Left kidney (tissue), 2 donors: ENCODE data around the gene HOXC4. TPM values are rescaled to one million over a fixed set of nuclear protein-coding genes. Genes with fewer than 3 reads are reported as not detected.
"Not testable (repeated sequence)": the region's sequence is repeated elsewhere in the genome, so short reads cannot be mapped to it uniquely, and the experiment has no call there.

Experiments used
- DNase-seq: peaks from one replicate; pipeline ENCODE4 v3.0.0-alpha.2; 2013
- polyA plus RNA-seq: library from polyadenylated mRNA; unstranded; fragments of 120-200 nt; gene quantifications from one replicate; pipeline ENCODE4 v1.2.1, GENCODE V29; 2013; ENCODE audit not compliant: insufficient read length

The HOXC4 gene
- polyA plus RNA-seq, 1 donor: 55.5 TPM

DNA sequence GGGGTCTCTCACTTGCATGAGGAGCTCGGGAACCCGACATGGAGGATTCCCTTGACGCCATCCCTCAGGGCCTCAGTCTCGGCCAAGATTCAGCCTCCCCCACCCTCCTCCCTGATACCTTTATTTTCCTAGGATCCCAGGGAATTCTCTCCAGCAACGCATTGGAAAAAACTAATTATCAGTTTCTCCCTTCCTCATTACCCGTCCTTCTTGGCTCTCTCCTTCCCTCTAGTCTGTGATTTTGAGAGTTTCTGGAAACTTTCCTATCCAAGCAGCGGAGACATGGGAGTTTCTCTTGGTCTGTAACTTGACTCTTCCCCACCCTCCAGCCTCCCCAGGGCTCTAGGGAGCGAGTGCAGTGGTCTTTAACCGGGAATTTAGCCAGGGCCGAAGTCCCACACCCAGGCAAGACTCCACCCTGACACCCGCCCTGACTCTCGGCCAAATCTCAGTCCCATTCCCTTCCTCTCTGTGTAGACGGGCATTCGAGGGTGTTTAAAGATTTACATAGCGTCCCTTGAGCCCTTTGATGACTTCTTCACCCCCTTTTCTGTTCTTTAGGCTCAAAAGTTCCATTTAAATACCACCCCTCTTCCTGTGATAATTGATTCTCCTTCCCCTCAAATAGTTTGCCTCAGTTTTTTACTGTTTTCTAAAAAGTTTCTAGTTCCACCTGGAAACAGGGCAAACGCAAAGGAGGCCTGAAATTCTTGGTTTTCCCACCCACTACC lies 14.1 kb upstream of the HOXC4 start:
- DNase-seq: no peak

- DNase-seq: no peak
Observed at GRCh38 chr12:54040148-54040494, 13.5 kb upstream of the HOXC4 start.

DNA sequence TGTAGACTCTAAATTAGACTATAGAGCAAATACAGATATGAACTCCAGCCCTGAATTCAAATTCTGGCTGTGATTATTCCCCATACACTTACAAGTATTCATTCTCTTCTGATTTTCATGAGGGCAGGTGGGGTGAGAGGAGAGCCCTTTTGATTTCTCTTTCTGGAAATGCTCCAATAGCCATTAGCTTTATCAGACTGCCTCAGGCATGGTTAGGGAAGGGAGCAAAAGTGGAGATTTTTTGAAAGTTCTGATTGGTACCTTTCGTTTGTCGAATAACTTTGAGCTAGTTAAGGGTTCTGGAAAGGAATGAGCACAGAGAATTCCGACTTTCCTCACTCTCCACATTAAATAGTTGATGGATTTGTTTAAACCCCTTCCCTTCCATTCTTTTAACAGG lies 13.0 kb upstream of the HOXC4 start:
- no peak for DNase-seq

DNA sequence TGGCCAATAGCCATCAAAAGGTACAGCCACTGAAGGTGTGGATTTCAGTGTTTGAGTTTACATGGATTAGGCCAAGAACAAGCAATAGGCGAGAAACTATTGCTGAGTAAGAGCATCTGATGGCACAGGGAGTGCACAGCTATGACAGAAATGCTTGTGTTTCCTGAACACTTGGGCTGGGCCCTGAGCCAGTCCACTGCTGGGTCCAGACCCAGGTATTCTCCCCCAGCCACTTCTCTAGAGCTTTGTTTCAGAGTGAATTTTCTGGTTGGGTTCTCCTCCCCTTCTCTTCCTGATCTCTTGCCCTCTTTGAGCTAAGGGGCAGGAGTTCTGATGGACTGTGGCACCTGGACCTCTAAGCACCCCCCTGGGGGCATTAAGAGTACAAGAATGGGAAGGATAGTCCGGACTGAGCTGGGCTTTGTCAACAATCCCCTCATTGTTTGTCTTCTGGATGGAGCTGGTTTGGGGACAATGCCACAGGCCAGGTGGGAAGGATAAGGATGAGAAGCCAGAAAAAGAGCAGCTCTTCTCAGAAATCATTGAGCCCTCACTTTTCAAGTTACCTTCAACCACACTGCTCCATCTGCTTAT lies 12.4 kb upstream of the HOXC4 start:
- peak; percentile 0 for DNase-seq

DNA sequence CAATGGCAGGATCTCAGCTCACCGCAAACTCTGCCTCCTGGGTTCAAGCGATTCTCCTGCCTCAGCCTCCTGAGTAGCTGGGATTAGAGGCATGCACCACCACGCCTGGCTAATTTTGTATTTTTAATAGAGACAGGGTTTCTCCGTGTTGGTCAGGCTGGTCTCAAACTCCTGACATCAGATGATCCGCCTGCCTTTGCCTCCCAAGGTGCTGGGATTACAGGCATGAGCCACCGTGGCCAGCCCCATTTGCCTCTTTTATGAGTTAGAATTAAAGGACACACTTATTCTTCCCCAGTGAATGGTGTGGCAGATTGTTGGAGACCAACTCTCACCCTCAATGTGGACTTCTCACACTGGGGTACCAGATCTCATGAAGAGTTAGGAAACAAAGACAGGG lies 11.6 kb upstream of the HOXC4 start:
- not testable (repeated sequence) for DNase-seq

DNA sequence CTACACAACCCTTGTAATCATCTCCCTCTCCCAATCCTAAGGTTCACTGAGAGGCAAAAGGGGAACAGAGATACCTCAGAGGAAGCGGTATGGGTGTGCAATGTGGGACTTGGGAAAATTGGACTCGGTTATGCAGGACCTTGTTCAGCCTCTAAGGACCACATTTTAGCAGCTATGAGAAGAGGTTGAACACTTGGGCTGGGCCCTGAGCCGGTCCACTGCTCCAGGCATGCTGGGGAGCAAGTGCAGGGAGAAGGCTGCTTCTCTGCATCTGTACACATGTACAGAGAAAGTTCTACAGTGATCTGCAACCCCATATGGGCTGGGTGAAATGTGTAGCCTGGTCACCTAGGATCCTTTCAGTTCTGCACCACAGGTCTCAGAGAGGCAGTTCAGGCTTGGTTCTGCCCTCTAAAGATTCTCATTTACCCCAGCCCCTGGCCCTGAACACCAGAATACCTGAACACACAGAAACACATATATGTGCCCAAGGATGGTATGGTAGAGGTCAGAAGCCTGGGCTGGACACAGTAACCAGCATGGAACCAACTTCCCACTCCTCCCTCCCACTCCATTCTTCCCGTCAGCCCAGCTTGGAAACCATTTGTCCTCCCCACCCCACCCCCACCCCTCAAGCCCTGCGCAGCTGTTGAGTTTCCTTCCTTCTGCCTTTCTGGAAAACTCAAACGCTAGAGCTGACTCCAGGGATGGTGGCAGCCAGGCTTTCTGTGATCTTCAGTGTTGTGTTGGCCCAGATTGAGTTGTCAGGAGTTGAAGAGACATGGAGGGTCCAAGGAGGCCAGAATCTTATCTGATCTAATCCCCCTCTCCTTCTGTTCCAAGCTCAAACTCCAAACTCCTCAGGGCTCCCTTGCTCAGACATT lies 10.4 kb upstream of the HOXC4 start:
- DNase-seq: peak; percentile 55

GRCh38 chr12:54044425-54045103 lies 9.1 kb upstream of the HOXC4 start:
- DNase-seq: peak; percentile 8

DNA sequence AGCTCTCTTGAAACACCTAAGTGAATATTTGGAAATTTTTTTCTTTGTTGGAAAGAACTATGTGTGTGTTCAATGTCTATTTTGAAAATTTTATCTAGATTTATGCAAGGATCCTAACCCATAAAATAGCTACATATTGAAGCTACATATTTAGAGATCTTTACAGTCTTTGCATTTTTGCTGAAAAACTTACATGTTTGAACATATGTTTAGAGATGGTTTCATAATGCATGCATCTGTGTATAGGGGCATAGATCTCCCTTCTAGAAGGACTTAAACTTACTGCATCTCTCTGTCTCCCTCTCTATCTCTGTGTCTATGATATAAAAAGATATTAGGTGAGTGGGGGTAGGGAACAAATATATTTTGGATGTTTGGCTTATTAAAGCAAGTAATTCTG lies 8.2 kb upstream of the HOXC4 start:
- DNase-seq: peak; percentile 0

DNA sequence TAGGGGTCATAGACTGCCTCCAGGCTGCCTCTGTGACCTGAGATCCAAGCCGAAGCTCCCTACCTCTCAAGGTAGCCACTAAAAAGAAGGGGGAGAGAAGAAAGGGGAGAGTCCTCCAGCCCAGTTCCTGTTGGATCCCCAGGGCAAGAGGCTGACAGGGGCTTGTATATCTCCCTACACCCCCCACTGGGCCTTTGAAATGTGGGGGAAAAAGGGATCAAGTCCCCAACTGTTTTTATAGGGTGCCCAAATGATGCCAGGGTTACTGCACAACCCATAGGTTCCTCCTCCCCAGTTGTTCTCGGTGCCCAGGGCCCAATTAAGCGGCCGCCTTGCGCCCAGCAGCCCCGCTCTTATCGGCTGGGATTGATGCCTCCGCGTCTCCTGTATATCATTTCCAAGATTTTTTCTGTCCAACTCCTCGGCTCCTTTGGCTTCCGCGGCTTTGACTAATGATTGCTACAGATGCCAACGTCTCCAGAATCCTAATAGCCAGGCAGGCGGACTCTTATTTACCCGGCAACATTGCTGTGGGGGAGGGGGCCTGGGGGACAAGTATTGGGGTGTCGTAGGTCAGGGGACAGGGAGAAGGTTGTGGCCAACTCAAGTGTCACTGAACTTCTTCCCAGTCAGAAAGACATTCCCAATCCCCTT lies 7.6 kb upstream of the HOXC4 start:
- DNase-seq: peak; percentile 25

GRCh38 chr12:54046809-54047159 lies 6.9 kb upstream of the HOXC4 start:
- DNase-seq: peak; percentile 7

GRCh38 chr12:54047160-54047963 lies 6.3 kb upstream of the HOXC4 start:
- DNase-seq: peak; percentile 27

- DNase-seq: no peak
Observed at GRCh38 chr12:54047964-54048303, 5.7 kb upstream of the HOXC4 start.

- DNase-seq: peak; percentile 18
Observed at GRCh38 chr12:54048406-54049093, 5.1 kb upstream of the HOXC4 start.

DNA sequence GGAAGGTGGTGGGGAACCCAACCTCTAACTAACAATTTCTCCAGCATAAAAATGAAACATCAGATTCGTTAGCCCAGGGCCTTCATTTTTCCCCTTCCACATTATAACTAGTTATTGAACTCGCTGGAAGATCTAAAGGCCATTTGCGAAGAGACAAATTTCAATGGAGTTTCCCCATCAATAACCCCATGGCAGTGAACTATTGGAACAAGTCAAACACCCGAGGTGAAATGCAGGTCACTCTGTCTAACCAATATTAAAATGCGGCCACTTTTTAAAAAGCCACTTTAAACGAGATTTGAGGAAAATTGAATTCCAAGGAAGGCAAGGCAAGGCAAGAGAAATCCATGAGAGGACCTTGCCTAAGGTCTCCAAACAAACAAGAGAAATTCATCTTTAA lies 4.5 kb upstream of the HOXC4 start:
- peak; percentile 6 for DNase-seq

DNA sequence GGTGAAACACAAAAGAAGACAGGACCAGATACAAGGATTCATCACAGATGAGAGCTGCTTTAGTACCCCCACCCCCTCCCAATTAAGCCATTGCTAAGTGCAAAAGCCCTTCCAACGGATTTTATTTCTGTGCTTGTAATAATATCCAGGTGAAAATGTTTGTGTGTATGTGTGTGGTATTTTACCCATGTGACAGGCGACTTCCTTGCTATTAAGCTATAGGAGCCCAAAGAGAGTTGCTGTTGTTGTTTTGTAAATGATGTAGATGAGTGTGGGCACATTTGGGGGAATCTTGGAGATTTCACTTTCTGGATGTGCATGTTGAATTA lies 3.2 kb upstream of the HOXC4 start:
- DNase-seq: no peak

GRCh38 chr12:54051026-54051842 lies 2.4 kb upstream of the HOXC4 start:
- peak; percentile 26 for DNase-seq

- peak; percentile 90 for DNase-seq
Observed at GRCh38 chr12:54051874-54052437, 1.7 kb upstream of the HOXC4 start.

- DNase-seq: peak; percentile 75
Observed at GRCh38 chr12:54052438-54053002, 1.1 kb upstream of the HOXC4 start.
